NCI-H1694 treated with DMSO at 0.1 percent for 48 hours (cell line): ENCODE data around the gene MDFI.

ENCODE experiments used
- DNase-seq: peaks from one replicate; lab custom pipeline; 2025; lab: John Stamatoyannopoulos, UW

MDFI gene, protein sequence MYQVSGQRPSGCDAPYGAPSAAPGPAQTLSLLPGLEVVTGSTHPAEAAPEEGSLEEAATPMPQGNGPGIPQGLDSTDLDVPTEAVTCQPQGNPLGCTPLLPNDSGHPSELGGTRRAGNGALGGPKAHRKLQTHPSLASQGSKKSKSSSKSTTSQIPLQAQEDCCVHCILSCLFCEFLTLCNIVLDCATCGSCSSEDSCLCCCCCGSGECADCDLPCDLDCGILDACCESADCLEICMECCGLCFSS

DNA sequence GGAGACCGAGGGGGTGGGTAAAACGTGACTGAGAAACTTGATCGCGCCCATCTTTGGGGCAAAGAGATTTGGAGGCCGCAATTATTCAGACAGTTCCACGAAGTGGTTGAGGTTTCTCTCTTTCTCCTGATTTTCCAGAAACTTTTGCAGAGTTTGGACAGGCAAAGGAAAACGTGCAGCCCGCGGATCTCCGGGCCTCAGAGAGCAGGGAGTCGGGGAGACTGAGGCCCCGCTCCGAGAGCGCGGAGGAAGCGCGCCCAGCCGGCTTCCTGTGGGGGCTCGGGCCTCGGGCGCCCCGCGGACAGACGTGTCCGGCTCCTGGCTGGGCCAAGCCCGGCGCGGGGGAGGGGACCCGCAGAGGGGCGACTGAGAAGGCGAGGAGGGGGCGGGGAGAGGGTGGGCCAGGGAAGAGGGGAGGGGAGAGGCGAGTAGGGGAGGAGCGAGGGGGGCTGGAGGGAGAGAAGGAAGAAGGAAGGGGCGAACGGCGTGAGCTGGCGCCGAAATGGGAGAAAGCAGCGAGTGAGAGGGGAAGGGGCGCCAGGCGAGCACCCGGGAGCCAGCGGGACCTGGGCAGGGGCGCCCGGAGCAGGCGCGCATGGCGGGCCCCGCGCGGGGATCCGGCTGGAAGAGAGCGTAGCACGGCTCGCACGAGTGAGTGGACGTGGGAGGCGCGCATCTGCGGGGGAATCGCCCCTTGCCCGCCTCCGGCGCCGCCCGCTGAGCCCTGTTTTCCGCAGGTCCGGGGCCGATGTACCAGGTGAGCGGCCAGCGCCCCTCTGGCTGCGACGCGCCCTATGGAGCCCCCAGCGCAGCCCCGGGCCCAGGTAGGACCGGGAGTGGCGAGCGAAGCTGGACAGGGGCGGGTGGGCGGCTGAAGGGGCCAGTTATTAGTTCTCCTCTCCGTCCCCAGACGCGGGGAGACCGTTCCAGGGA is at the start of gene MDFI:
Gene MDFI (plus strand): TSS at position 467 of the 933 bp plus-strand sequence. CDS start 282 bp downstream, at position 749.
- DNase-seq = no peak

DNA sequence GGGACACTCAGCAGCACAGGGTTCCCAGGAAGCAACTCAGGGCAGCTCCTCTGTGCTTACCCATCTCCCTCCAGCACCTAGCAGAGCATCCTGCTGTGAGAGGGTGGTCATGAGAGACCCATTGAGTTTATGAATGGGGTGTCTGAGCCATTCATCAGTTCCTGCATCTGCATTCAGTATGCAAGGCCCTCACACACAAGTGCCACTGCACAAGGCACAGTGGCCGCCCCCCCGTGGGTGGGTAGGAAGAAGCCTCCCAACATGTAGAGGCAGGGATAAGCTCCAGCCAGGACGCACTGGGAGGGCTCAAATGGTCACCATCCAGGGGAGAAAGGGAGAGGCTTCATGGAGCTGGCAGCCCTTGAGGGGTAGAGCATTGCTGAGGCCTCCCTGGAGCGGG is 49.0 kb upstream of the MDFI start:
- DNase-seq = no peak

DNA sequence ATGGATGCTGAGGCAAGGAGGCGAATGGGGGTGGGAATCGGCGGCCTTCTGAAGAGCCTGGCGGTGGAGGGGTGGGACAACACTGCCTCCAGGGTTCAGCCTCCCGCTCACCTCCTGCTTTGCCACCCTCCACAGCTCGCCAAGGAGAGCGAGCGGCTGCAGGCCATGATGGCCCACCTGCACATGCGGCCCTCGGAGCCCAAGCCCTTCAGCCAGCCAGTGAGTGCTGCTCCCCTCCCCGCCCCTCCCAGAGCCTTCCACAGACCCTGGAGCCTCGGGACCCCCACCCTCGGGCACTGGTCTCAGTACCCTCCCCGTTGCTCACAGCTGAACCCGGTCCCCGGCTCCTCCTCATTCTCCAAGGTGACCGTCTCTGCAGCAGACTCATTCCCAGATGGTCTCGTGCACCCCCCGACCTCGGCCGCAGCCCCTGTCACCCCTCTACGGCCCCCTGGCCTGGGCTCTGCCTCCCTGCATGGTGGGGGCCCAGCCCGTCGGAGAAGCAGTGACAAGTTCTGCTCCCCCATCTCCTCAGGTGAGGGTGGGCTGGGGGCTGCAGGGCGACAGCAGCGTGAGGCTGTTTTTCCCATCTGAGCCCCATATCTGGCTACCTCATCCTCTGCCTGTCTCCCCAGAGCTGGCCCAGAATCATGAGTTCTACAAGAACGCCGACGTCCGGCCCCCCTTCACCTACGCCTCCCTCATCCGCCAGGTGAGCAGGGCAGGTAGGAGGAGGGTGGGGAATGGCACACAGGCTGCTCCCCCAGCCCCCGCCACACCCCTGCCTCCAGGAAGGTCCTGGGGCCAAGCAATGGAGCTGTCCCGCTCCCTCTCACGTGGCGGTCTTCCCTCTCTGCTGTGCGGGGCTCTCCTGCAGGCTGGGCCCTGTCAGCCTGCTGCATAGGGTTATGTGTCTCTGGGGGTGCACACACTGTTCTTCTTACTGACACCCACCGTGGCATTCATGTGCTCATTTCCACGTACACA is 48.3 kb upstream of the MDFI start:
- DNase-seq = no peak

DNA sequence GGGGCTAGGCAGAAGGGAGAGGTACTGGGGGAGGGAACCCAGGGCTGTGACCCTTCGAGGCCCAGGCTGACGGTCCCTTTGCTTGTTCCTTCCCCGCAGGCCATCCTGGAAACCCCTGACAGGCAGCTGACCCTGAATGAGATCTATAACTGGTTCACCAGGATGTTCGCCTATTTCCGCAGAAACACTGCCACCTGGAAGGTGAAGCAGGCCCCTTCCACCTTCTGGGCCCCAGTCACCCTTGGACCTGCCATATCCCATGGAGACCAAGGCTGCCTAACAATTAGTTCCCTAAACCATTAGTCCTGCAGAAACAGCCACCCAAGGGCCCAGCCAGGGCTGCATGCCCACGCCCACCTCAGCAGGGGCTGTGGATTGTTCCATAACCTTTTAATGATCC is 47.1 kb upstream of the MDFI start:
- DNase-seq = no peak

DNA sequence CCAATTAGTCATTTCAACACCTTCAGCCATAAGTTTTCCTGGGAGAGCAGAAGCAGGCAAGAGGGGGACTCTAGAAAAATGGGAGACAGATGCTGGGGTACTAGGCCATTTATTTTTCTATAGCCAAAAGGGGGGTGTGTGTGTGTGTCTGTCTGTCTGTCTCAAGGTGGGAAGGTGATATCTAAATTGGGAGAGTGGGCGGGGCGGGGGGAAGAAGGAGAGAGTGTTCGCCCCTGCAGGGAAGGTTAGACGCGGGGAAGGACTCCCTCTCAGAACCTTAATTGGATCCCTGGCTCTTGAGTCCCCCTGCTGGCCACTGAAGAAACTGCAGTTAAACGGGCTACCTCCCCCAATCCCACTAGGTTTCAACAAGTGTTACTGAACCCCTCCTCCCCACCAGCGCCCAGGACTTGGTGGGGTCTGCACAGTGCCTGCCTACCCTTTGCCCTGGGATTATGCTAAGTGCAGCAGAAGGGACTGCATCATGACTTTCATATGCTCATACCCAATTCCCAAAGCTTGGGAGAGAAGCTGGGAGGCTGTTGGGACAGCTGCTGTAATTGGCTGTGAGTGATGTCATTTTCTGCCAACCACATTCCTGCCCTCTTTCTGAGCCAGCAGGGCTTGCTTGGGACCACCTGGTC is 46.3 kb upstream of the MDFI start:
- peak; percentile 56 for DNase-seq

DNA sequence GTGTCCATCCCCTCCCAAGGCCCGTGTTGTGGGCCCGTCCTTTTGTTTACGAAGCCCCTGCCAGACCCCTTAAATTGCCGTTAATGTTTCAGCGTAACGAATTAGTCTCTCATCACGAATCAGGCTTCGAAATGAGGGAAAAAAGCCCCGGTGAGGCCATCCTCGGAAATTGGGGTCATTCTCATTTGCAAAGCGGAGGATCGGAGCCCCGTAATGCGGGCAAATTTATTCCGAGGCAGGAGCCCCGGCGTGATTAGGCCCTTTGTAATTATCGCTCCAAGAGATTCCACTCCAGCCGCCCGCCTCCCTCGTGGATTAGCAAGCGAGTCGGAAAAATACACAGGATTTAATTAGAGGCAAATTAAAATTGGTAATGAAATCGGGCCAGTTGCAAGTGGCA is 44.9 kb upstream of the MDFI start:
- DNase-seq = no peak

DNA sequence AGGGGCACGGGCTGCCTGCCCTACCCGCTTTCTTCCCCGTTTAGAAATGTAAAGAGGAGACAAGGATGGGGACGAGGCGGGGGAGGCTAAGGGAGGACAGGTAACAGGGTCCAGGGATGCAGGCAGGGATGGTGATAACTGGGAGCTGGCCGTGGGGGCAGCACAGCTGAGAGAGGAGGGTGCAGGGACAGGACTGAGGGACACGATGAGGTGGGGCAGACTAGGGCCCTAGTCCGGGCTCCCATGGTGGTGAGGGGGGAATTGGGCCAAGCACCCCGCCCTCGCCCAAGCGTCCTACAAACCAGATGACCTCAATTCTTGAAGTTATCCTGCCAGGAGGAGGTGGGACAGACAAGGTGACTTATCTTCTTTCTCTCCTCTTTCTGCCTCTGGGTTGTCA is 44.4 kb upstream of the MDFI start:
- no peak for DNase-seq

DNA sequence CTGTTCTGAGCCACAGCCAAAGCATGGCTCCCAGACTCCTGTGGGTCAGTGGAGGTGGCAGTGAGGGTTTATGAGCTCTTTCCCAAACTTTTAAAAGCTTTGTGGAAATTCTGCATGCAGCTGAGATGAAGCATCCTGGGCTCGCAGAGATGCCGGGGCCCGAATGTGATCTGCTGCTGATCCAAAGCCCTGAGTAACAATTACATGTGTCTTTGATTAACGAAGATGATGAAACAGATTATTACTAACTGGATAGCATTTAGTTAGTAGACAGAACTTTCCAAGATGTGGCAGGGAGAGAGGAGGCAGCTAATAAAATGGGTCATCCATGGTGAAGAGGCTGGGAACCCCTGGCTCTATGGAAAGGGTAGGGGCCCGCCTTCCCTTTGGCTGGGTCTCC is 43.9 kb upstream of the MDFI start:
- DNase-seq = no peak

DNA sequence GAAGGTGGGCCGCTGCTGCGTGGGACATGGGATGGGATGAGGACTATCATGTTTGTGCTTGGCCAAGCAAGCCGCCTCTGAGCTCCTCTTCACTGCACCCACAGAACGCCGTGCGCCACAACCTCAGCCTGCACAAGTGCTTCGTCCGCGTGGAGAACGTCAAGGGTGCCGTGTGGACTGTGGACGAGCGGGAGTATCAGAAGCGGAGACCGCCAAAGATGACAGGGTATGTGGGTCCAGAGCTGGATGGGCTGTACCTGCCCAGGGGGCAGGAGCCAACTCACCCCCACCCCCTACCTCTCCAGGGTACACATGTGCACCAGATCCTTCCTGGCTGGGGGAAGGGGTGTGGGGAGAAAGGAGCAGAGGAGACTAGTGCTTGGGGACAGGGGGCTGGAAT is 43.5 kb upstream of the MDFI start:
- DNase-seq = no peak

DNA sequence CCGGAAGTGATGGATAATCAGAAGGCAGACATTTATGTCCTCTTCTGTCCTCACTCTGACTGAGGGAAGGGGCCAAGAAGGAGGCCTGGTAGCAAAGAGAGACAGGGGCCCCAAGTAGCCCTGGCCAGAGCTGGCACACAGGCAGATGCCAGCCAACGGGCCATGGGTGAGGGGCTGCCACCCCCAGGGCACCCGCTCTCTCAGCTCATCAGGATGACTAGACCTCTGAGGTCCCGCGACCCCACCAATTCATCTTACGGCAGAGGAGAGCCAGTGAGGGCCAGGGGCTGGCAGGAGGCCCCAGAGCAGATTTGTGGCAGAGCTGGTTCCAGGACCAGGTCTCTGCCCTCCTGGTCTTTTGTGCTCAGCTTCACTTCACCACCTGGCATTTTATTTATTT is 43.1 kb upstream of the MDFI start:
- no peak for DNase-seq

DNA sequence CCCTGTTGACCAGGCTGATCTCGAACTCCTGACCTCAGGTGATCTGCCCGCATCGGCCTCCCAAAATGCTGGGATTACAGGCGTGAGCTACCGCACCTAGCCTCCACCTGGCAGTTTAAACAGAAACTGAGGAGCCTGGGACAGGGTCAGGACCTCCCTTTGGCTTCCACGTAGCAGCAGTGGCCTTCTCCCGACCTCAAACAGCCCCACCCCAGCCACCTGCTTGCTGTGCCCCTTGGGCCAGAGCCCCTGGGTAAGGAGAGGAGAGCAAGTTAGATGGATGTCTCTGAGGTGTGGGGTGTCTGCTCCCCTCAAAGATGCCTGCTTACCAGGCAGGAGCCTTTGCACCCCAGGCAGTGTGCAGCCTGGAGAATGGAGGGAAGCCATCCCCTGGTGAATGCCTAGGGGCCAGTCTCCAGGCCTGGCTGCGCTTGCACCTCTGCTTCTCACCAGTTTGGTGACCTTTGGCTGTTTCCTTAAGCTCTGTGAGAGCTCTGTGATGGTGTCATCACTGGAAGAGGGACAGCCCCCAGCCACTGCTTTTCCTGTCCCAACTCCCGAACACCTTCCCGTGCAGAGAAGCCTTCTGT is 42.1 kb upstream of the MDFI start:
- DNase-seq = no peak

DNA sequence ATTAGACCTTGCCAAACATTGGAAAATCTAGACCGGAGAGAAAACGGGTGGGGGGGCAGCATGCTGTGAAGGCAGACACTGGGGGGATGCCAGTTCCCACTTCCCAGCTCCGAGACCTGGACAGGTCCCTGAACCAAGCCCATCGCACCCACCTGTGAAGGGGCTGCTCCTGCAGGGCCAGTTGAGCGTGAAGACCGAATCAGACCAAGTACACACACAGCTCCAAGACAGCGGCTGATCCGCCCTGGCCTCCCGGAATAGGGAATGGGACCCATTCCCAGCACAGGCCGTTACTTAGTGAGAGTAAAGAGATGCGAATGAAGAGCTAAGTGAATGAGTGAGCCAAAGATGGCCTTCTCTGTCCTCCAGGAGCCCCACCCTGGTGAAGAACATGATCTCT is 41.5 kb upstream of the MDFI start:
- DNase-seq = no peak

DNA sequence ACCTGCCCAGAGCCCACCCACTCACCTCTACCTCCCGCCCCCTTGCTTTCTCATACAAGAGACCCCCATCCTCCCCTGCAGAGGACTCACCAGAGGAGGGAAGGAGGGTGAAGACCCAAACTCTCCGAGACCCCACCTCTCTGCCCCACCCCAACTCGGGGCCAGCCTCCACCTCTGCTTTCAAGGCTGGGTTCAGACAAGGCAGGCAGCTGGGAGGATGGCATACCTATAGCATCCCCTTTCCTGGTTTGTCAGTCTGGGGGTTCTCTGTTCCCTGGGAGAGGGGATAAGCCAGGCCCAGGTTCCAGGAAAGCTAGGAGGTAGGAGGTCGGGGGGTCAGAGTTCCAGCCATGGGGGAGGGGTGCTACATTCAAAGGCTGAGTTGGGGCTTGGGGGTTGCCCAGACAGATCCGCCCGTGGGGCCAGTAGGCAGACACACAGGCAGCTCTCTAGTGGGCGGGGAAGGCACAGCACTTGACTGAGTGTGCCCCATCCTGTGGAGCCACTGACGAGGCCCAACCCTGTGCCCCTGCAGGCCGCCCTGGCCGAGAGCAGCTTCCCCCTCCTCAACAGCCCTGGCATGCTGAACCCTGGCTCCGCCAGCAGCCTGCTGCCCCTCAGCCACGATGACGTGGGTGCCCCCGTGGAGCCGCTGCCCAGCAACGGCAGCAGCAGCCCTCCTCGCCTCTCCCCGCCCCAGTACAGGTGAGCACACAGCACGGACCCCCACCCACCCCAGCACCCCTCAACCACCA is 40.8 kb upstream of the MDFI start:
- DNase-seq = no peak

DNA sequence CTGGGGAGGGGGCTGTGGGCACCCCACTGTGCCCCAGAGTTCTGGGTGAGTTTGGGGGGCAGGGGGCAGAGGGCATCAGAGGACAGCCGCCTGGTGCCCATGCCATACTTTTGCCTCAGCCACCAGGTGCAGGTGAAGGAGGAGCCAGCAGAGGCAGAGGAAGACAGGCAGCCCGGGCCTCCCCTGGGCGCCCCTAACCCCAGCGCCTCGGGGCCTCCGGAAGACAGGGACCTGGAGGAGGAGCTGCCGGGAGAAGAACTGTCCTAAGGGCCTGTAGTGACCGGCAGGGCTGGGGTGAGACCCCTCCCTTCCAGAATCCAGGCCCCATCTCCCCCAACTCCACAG is 39.6 kb upstream of the MDFI start:
- DNase-seq = no peak

DNA sequence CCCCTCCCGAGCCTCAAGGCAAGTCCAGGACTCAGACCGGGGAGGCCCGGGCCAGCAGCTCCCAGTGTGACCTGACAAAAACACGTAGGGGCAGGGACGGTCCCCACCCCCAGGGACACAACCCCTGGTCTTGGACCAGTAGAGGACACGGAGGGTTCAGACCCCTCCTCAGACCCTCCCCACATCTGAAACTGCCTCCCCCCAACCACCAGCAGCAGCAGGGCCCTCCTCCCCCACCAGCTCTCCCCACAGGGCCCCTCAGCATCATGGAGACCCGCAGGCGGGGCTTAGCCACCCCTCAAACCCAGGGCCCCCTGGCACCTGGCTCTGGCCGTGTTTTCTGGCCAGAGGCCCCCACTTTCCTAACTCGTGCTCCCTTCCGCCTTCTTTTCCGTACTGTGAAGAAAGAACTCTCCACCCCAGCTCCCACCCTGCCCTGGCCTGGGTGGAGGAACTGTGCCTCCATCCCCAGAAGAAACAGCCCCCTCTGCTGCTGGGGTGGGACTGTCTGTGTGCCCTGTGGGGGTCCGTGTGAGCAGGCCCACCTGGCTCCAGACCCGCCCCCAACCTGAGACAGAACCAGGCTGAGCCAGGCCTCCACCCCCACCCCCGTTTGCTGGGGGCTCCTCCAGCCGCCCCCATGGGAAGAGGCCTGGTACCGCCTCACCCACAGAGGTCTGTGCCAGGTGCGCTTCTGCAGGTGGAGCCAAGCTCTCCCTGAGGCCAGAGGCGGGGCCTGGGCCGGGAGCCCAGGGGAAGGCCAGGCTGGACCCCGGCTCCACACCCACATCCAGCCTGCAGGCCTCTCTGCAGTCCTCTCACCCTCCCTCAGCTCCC is 39.0 kb upstream of the MDFI start:
- DNase-seq = no peak

DNA sequence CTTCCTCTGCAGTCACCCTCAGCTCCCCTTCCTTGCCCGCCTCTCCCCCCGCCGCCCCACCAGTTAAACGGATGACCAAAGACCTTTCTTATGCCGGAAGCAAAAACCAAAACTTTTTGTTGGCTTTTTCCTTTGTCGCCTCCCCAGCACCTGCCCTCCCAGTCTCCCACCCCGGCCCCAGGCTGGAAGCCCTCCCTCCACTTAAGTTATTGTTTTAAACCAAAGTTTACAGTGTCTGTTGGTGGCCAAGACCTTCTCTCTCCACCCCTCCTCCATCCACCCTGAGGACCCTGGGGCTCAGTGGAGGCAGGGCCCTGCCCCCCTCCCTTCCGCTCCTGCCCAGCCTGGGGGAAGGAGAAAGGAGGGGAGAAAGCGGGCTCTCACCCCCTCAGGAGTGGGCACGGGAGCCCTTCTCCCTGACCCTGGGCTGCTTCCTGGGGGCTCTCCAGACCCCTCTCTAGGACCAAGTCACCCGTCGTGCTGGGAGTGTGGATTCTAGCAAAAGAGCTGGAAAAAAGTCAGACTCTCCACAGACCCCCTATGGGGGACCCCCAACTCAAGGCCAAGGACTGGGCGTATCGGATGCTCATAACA is 38.3 kb upstream of the MDFI start:
- no peak for DNase-seq

DNA sequence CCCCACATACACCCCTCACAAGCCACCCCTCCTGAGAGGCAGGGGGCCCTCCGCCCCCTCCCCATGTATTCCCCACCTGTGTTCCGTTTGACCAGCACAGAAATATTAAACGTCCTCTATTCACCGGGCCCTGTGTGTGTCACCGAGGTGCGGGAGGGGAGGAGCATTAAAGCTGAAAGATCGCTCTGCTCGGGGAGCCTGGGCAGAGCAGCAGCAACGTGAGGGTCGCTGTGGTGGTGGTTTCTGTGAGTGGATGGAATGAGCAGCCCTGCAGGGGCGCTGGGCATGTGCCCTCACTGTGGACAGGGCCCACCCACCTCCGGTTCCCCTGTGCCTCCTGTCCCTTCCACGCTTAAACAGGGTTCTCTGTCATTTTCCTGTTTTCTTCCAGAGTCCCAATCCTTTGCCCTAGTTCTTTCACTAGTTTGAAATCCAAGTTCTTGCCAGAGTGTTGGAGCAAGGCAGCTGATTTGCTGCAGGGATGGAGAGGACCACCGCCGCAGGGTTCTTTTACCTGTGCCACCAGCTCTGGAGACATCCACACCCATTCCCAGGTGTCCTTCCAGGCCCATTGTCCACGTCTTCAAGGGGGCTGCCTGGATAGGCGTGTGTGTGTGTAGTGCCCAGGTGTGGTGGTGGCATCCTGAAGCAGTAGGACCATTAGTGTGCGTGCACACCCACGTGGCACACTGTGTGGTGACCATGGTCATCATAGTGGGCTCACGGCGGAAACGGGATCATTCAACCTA is 37.6 kb upstream of the MDFI start:
- no peak for DNase-seq

DNA sequence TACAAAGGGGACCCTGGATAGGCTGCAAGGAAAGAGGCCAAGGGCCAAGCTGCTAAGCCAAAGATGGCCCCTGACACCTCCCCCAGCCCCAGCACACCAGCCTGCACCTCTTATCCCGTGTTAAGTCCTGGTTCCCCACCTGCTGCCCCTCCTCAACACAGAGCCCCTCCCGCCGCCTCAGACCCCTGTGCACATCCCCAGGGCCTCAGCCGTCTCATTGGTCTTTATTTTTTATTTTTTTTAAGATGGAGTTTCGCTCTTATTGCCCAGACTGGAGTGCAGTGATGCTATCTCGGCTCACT is 37.1 kb upstream of the MDFI start:
- no peak for DNase-seq

DNA sequence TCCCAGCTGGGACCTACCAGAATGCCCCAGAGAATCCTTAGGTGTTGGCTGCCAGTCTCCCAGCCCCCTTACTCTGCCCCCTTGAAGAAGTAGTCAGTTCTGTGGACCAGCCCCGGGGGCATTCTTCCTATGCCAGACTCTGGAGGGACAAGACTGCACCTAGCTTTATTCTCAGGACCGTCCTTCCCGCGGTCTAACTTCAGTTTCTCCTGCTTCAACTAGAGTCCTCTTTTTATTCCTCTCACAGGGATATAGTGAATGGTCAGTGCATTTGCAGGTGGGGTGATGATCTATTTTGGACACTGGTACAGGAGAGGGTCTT is 35.9 kb upstream of the MDFI start:
- no peak for DNase-seq
